GM12801 (cell line): ENCODE measurements around the gene PDE4D.

Source experiments
- TF ChIP-seq, protein P1 (sequence below): IDR thresholded peaks from one replicate; pipeline ENCODE4 v1.5.1; 2011; ENCODE audit warnings: control low read depth; ENCODE audit not compliant: insufficient read length; ENCODE audit errors: extremely low read depth

The PDE4D gene

DNA sequence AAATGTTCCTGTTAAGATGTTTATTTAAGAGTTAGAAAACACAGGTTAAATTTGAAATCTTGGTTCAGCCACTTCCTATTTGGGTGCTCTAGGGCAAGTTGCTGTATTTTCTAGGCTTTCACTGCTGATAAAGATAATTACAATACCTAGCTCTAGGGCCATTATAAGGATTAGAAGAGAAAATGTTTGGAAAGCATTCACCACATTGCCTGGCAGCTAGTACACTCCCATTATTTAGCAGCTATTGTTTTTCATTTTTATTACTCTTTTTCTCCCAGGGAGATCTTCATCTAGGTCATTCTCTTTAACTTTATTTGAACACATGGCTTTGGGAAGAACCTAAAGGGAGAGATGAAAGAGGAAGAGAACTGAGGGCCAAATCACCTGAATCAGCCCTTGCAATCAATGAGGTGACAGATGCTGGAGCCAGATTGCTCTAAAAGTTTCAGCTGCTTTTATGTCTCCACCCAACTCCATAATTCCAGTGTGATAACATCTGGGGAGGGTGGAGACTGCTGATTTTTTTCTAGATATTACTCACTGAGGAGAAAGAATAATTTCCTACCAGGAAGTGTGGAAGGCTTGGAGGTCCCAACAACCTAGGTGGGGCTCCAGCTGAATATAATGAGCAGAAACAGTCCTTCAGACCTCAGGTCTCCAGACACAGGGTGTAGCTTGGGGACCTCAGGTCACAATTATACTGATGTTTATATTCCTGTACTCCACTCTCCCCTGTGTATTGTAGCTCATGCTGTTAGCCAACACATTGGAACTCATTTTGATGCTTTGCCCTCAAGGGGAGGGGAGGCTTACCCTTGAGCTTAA is 670.6 kb downstream of the PDE4D start:
- TF ChIP-seq, protein P1, sequence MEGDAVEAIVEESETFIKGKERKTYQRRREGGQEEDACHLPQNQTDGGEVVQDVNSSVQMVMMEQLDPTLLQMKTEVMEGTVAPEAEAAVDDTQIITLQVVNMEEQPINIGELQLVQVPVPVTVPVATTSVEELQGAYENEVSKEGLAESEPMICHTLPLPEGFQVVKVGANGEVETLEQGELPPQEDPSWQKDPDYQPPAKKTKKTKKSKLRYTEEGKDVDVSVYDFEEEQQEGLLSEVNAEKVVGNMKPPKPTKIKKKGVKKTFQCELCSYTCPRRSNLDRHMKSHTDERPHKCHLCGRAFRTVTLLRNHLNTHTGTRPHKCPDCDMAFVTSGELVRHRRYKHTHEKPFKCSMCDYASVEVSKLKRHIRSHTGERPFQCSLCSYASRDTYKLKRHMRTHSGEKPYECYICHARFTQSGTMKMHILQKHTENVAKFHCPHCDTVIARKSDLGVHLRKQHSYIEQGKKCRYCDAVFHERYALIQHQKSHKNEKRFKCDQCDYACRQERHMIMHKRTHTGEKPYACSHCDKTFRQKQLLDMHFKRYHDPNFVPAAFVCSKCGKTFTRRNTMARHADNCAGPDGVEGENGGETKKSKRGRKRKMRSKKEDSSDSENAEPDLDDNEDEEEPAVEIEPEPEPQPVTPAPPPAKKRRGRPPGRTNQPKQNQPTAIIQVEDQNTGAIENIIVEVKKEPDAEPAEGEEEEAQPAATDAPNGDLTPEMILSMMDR: no peak

DNA sequence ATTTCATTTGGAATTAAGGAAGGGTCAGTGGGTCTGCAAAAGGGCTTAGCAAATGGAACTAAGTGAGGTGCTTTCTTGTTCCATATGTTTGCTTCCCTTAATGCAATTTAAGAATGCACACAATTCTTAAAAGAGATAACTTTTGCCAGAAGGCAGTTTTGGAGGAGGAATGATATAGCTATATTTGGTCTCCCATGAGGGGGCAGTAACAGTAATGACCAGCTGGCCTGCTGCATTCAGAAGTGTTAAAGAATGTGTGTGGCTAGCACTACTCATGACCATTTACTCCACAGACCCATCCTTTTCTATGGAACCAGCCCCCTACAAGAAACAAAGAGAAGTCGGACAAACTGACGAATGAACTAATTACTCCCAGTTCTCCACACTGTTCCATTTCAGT is 671.8 kb downstream of the PDE4D start:
- TF ChIP-seq, protein P1: no peak

DNA sequence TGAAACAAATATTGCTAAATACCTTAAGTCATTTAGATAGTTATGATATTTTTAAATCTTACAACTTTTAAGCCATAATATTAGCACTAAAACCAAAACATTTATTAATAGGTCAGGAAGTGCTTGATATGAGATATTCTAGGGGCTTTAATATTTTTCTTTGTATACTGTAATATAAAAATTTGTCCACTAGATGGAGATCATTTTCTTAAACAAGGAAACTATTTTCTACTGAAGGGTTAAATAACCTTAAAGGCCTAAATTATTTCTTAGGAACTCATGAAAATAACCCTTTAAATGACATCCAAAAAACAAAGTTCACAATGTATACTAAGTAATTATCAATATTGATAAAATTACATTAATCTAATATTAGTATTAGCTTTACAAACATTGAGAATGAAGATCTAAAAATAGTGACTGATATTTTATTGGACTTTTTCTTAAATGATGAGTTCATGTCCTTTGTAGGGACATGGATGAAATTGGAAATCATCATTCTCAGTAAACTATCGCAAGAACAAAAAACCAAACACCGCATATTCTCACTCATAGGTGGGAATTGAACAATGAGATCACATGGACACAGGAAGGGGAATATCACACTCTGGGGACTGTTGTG is 675.0 kb downstream of the PDE4D start:
- TF ChIP-seq, protein P1: no peak

DNA sequence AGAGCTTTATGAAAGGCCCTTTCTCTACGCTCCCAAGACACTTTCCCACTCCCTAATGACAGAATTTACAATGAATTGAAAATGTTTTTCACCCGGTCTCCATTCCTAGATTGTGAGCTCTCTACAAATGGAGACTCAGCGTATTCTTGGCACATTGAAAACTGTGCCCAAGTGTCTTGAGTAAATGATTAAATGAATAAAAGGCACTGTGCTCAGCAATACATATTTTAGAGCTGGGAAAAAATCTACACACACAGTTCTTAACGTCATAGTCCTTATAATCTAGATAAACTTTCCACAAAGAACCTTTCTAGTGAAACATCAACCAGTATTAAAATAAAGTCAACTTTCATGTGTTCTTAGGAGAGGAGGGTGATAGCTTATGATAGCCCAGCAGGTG is 676.7 kb downstream of the PDE4D start:
- TF ChIP-seq, protein P1: no peak

DNA sequence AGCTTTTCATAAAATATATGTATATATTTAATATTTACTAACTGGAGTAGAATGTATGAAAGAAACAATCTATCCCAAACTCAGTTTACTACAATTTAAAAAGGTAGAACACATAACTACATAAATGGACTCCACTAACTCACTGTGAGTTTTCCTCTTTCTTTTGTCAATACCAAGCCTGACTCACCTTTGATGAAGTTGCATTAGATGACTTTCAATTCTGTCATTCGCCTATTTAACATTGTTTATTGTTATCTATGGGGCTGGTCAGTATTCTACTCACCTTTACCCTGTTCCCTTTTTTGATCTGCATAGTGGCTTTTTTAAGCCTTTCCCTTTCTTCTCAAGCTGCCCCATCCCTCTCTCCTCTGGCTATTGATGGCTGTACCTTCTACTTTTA is 680.9 kb downstream of the PDE4D start:
- TF ChIP-seq, protein P1: no peak

DNA sequence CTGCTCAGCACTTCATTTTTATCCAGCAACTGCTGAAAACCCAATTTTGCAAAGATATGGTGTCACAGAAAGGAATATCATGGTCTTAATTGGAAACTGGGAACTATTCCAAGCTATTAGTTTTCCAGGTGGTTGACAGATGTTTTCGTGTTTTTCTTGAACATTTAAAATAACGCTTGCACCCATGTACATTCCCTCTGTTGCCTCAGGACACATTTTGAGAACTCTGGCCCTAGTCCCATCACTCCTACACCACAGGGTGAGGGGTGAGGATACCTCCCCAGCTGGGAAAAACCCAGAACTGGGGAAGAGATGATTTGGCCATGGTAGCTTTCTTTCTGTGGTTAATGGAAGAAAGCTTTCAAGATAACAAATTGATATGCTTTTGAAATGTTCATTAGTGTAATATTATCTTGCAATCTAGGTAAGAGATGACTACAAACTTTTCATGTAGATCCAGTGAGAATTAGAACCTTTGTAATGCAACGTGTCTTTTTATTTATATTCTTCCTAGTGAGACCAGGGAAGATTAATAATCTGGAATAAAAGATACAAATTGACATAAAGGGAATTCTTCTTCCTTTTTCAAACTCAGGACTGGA is 683.7 kb downstream of the PDE4D start:
- TF ChIP-seq, protein P1: no peak

DNA sequence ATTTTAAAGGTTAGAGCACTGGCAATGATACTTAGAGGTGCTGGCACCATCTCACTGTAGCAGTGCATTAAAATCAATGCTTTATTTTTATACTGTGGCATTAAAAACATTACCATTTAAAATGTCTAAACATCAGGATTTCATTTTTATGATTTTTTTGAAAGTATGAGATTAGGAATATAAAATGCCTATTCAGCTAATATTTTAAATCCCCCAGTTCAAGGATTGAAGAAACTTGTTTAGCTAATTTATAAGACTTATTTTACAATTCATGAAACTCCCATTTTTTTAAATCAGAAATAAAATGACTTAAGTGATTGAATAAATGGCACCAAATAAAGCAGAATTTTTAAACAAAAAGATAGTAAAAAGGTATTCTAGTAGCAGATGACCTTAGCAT is 685.1 kb downstream of the PDE4D start:
- TF ChIP-seq, protein P1: no peak
